H9 (cell line): ENCODE data around the gene RBM14. TPM values are rescaled to one million over a fixed set of nuclear protein-coding genes. Genes with fewer than 3 reads are reported as not detected.
A peak's percentile ranks its signal among the peaks of the same experiment; 100 is the strongest.

Experiments used
- DNase-seq: peaks from one replicate; pipeline ENCODE4 v3.0.0-alpha.2; 2017
- H2AFZ ChIP-seq: one replicate; pipeline ENCODE4 v1.6.1; 2013; ENCODE audit warnings: mild to moderate bottlenecking, low read length, control low read depth, moderate library complexity
- H2AK5ac ChIP-seq: 2 replicates; pipeline ENCODE4 v1.6.1; 2013; ENCODE audit warnings: low read length, control low read depth, mixed read lengths; ENCODE audit not compliant: insufficient read length
- H2BK120ac ChIP-seq: one replicate; pipeline ENCODE4 v1.6.1; 2013; ENCODE audit warnings: low read depth, mild to moderate bottlenecking, low read length, control low read depth, inconsistent platforms; ENCODE audit not compliant: poor library complexity, severe bottlenecking
- H2BK12ac ChIP-seq: 2 replicates; pipeline ENCODE4 v1.6.1; 2013; ENCODE audit warnings: low read length, control low read depth, mixed read lengths, low read depth; ENCODE audit not compliant: insufficient read length
- H2BK15ac ChIP-seq: 2 replicates; pipeline ENCODE4 v1.6.1; 2013; ENCODE audit warnings: low read depth, low read length, control low read depth
- H2BK20ac ChIP-seq: one replicate; pipeline ENCODE4 v1.6.1; 2013; ENCODE audit warnings: low read depth, mild to moderate bottlenecking, low read length, control low read depth, inconsistent platforms; ENCODE audit not compliant: poor library complexity, severe bottlenecking
- H2BK5ac ChIP-seq: 2 replicates; pipeline ENCODE4 v1.6.1; 2013; ENCODE audit warnings: low read length, control low read depth, mixed read lengths; ENCODE audit not compliant: insufficient read length
- H3K14ac ChIP-seq: 2 replicates; pipeline ENCODE4 v1.6.1; 2013; ENCODE audit warnings: low read length, control low read depth; ENCODE audit not compliant: insufficient read depth
- H3K18ac ChIP-seq: 2 replicates; pipeline ENCODE4 v1.6.1; 2013; ENCODE audit warnings: low read depth, mild to moderate bottlenecking, mixed read lengths, low read length, control low read depth; ENCODE audit not compliant: insufficient read length
- H3K23ac ChIP-seq: 2 replicates; pipeline ENCODE4 v1.6.1; 2013; ENCODE audit warnings: low read length, control low read depth, mixed read lengths, low read depth; ENCODE audit not compliant: insufficient read length
- H3K23me2 ChIP-seq: 2 replicates; pipeline ENCODE4 v1.6.1; 2013; ENCODE audit warnings: low read depth, mild to moderate bottlenecking, mixed read lengths, low read length, control low read depth; ENCODE audit not compliant: insufficient read length, poor library complexity, severe bottlenecking
- H3K27ac ChIP-seq: 2 replicates; pipeline ENCODE4 v1.5.1; 2013; ENCODE audit warnings: low read length, control low read depth, mixed read lengths, low read depth; ENCODE audit not compliant: insufficient read length
- H3K27me3 ChIP-seq: 2 replicates; pipeline ENCODE4 v1.6.1; 2013; ENCODE audit warnings: low read length, control low read depth, inconsistent platforms; ENCODE audit not compliant: insufficient read depth
- H3K4ac ChIP-seq: 2 replicates; pipeline ENCODE4 v1.6.1; 2013; ENCODE audit warnings: low read depth, mild to moderate bottlenecking, control low read depth, inconsistent platforms, low read length, moderate library complexity
- H3K4me1 ChIP-seq: 2 replicates; pipeline ENCODE4 v1.6.1; 2013; ENCODE audit warnings: low read length, control low read depth, inconsistent platforms; ENCODE audit not compliant: insufficient read depth
- H3K4me2 ChIP-seq: 2 replicates; pipeline ENCODE4 v1.6.1; 2013; ENCODE audit warnings: low read length, control low read depth, mixed read lengths; ENCODE audit not compliant: insufficient read length, insufficient read depth
- H3K56ac ChIP-seq: 2 replicates; pipeline ENCODE4 v1.6.1; 2013; ENCODE audit warnings: low read depth, mild to moderate bottlenecking, mixed read lengths, low read length, control low read depth; ENCODE audit not compliant: insufficient read length
- H3K79me1 ChIP-seq: 2 replicates; pipeline ENCODE4 v1.6.1; 2013; ENCODE audit warnings: low read depth, mild to moderate bottlenecking, moderate library complexity, low read length, control low read depth, inconsistent platforms; ENCODE audit not compliant: insufficient read depth, poor library complexity, severe bottlenecking
- H3K79me2 ChIP-seq: 2 replicates; pipeline ENCODE4 v1.6.1; 2013; ENCODE audit warnings: low read length, control low read depth, inconsistent platforms; ENCODE audit not compliant: insufficient read depth
- H3K9ac ChIP-seq: 2 replicates; pipeline ENCODE4 v1.6.1; 2013; ENCODE audit warnings: low read length, control low read depth, mixed read lengths; ENCODE audit not compliant: insufficient read length; ENCODE audit errors: extremely low read depth
- H3K9me3 ChIP-seq: one replicate; pipeline ENCODE4 v1.6.1; 2013; ENCODE audit warnings: low read depth, low read length, inconsistent platforms; ENCODE audit not compliant: control insufficient read depth
- H3T11ph ChIP-seq: one replicate; pipeline ENCODE4 v1.6.1; 2013; ENCODE audit warnings: mild to moderate bottlenecking, low read length, control low read depth, inconsistent platforms
- H4K20me1 ChIP-seq: one replicate; pipeline ENCODE4 v1.6.1; 2013; ENCODE audit not compliant: control insufficient read depth, insufficient read length, insufficient read depth
- H4K5ac ChIP-seq: 2 replicates; pipeline ENCODE4 v1.6.1; 2013; ENCODE audit warnings: low read depth, mild to moderate bottlenecking, mixed read lengths, low read length, control low read depth; ENCODE audit not compliant: insufficient read length
- H4K8ac ChIP-seq: replicated peaks from 2 replicates; pipeline ENCODE4 v1.6.1; 2013; ENCODE audit warnings: low read length, control low read depth, mixed read lengths, low read depth; ENCODE audit not compliant: insufficient read length
- H4K91ac ChIP-seq: 2 replicates; pipeline ENCODE4 v1.6.1; 2013; ENCODE audit warnings: low read depth, mild to moderate bottlenecking, moderate library complexity, mixed read lengths, low read length, control low read depth; ENCODE audit not compliant: insufficient read length
- H3K27ac Mint-ChIP-seq, 3 experiments: 2 replicates in 2 of 3; 3 replicates in 1 of 3; pipeline ENCODE4 v1.8.0; 2020 to 2021; ENCODE audit warnings: mixed read lengths in 3 of 3, mild to moderate bottlenecking in 1 of 3, moderate library complexity in 1 of 3
- H3K27me3 Mint-ChIP-seq: 2 replicates; pipeline ENCODE4 v1.8.0; 2021; ENCODE audit warnings: low read depth, mild to moderate bottlenecking, moderate library complexity, mixed read lengths
- H3K36me3 Mint-ChIP-seq, 3 experiments: 2 replicates in 2 of 3; 3 replicates in 1 of 3; pipeline ENCODE4 v1.8.0; 2020 to 2021; ENCODE audit warnings: low read depth in 3 of 3, mixed read lengths in 3 of 3; ENCODE audit not compliant: insufficient read depth in 1 of 3
- H3K4me1 Mint-ChIP-seq, 2 experiments: 2 replicates each; pipeline ENCODE4 v1.8.0; 2020; ENCODE audit warnings: mixed read lengths in 2 of 2
- H3K4me3 Mint-ChIP-seq, 2 experiments: 2 replicates in 1 of 2; 3 replicates in 1 of 2; pipeline ENCODE4 v1.8.0; 2020 to 2021; ENCODE audit warnings: mild to moderate bottlenecking in 2 of 2, mixed read lengths in 2 of 2, moderate library complexity in 1 of 2
- H3K9me3 Mint-ChIP-seq, 2 experiments: 2 replicates in 1 of 2; 3 replicates in 1 of 2; pipeline ENCODE4 v1.8.0; 2020; ENCODE audit warnings: mild to moderate bottlenecking in 2 of 2, mixed read lengths in 2 of 2, moderate library complexity in 1 of 2
- WGBS: extraction: QIAGEN DNeasy Blood & Tissue Kit; methylation state at CpG from one replicate; pipeline ENCODE4 v1.1.7; 2013; ENCODE audit warnings: missing lambda C conversion rate, low lambda C conversion rate, mixed read lengths; ENCODE audit not compliant: insufficient read length; ENCODE audit errors: extremely low coverage; 5-methylcytosine and 5-hydroxymethylcytosine counted together
- total RNA-seq: library from RNA; stranded (reverse); gene quantifications from 2 replicates; pipeline ENCODE4 v1.2.1, GENCODE V29; 2021
- TF ChIP-seq, protein P1 (sequence below): fragments of 200-600 bp; sonication (generic); conservative IDR thresholded peaks from 3 replicates; pipeline ENCODE4 v1.8.0; 2021; ENCODE audit warnings: antibody characterized with exemption, mild to moderate bottlenecking

RBM14 gene
- total RNA-seq, 1 experiment from 2014 or later, result 171 TPM

DNA sequence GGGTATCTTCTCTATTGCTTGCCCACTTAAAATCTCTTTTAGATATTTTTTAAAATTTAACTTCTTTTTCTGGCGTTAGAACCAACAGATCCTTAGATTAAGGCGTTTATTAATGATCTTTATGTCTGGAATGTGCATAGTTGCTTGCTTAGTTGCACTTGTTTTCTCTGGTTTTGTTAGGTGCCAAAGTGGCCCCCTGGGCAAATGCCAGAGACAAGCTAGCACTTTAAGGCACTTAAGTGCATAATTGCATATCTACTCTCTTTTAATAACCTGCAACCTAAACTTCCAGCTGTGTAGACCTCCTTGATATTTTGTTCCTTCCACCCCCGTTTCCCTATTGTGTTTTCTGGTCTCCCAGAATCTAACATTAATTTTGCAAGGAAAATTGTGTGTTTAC is 25.4 kb downstream of the RBM14 start:
- no peaks in the 10 kb centered on the region for H4K20me1 ChIP-seq
- H3K18ac ChIP-seq, result no peak overlapping the region
- H2AK5ac ChIP-seq, result no peak overlapping the region
- H2BK20ac ChIP-seq, result no peak overlapping the region
- H4K8ac ChIP-seq, result no peak overlapping the region
- H3K4me2 ChIP-seq, result peak overlapping the region; percentile 24
- H3K27me3 Mint-ChIP-seq, result peaks cover 2% of the 10 kb centered on the region; the same call in 1 of the 2 replicates
- peaks cover 67% of the 10 kb centered on the region for H3K79me2 ChIP-seq
- no peak overlapping the region for H3T11ph ChIP-seq
- H3K4ac ChIP-seq, result no peak overlapping the region
- no peak overlapping the region for H3K56ac ChIP-seq
- peaks cover 12% of the 10 kb centered on the region for H3K23me2 ChIP-seq
- H3K9me3 ChIP-seq, result no peaks in the 10 kb centered on the region
- H3K79me1 ChIP-seq, result no peaks in the 10 kb centered on the region
- H3K4me1 Mint-ChIP-seq, result peaks cover 78 to 79% of the 10 kb centered on the region in 2 experiments
- H4K91ac ChIP-seq, result no peak overlapping the region
- H3K27me3 ChIP-seq, result no peaks in the 10 kb centered on the region
- no CpG with 5 or more reads among the region's 3 CpGs for WGBS
- H2BK12ac ChIP-seq, result no peak overlapping the region
- H4K5ac ChIP-seq, result no peak overlapping the region
- H3K9me3 Mint-ChIP-seq, result no peaks in the 10 kb centered on the region
- H2BK120ac ChIP-seq, result no peak overlapping the region
- peak overlapping the region; percentile 99 to 100; a peak in 4 of 5 replicates for H3K4me3 Mint-ChIP-seq
- peaks cover 3% of the 10 kb centered on the region for H3K4me1 ChIP-seq
- peaks cover 64 to 86% (median 80%) of the 10 kb centered on the region in 3 experiments for H3K36me3 Mint-ChIP-seq
- TF ChIP-seq, protein P1, sequence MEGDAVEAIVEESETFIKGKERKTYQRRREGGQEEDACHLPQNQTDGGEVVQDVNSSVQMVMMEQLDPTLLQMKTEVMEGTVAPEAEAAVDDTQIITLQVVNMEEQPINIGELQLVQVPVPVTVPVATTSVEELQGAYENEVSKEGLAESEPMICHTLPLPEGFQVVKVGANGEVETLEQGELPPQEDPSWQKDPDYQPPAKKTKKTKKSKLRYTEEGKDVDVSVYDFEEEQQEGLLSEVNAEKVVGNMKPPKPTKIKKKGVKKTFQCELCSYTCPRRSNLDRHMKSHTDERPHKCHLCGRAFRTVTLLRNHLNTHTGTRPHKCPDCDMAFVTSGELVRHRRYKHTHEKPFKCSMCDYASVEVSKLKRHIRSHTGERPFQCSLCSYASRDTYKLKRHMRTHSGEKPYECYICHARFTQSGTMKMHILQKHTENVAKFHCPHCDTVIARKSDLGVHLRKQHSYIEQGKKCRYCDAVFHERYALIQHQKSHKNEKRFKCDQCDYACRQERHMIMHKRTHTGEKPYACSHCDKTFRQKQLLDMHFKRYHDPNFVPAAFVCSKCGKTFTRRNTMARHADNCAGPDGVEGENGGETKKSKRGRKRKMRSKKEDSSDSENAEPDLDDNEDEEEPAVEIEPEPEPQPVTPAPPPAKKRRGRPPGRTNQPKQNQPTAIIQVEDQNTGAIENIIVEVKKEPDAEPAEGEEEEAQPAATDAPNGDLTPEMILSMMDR, result no peak
- no peak overlapping the region for H3K23ac ChIP-seq
- H3K27ac ChIP-seq, result no peak overlapping the region
- no peak overlapping the region for H2BK15ac ChIP-seq
- DNase-seq, result no peak
- H3K9ac ChIP-seq, result no peak overlapping the region
- peak overlapping the region in 1 of 3 experiments; percentile 64; a peak in 2 of 7 replicates for H3K27ac Mint-ChIP-seq
- H2AFZ ChIP-seq, result no peak overlapping the region
- H3K14ac ChIP-seq, result no peak overlapping the region
- H2BK5ac ChIP-seq, result no peak overlapping the region
